HepG2 (cell line): ENCODE results near the gene TANGO6. TPM values are rescaled to one million over a fixed set of nuclear protein-coding genes. Genes with fewer than 3 reads are reported as not detected.
"Not testable (repeated sequence)": the region's sequence is repeated elsewhere in the genome, so short reads cannot be mapped to it uniquely, and the experiment has no call there.

Source experiments
- ATAC-seq: fragments of 200-7000 bp; cut with Tn5 transposase; 3 replicates; pipeline ENCODE4 v1.9.1; 2020; ENCODE audit warnings: mild to moderate bottlenecking, moderate library complexity
- BruUV-seq: library from RNA; stranded (reverse); fragments of 400-500 nt; replicated peaks from 2 replicates; lab custom pipeline; 2021; lab: Mats Ljungman, UMichigan
- CTCF ChIA-PET: fragments of 300-600 bp; formaldehyde crosslinking; extraction: SDS; loops from one replicate; lab custom pipeline; 2021; ENCODE audit warnings: low total read pairs, inconsistent platforms, low intra/inter-chr PET ratio; lab: Yijun Ruan, JAX
- POLR2A ChIA-PET: fragments of 350-600 bp; sonication (Branson Sonifier 250); formaldehyde crosslinking; loops from one replicate; lab custom pipeline; 2020; ENCODE audit warnings: antibody characterized with exemption, inconsistent platforms; lab: Yijun Ruan, JAX
- DNase-seq: peaks from one replicate; pipeline ENCODE4 v3.0.0-alpha.2; 2015; ENCODE audit warnings: low spot score
- FAIRE-seq: peaks from 3 replicates; lab custom pipeline; 2011; peaks lifted over from hg19 to GRCh38; lab: Jason Lieb, UNC
- H2AFZ ChIP-seq: one replicate; pipeline ENCODE4 v1.6.1; 2011; ENCODE audit warnings: low read length, inconsistent platforms
- H3K27ac ChIP-seq: fragments of 300-600 bp; 3 replicates; pipeline ENCODE4 v1.8.0; 2011; ENCODE audit warnings: mixed run types, mild to moderate bottlenecking, mixed read lengths, low read length, inconsistent platforms; ENCODE audit not compliant: insufficient read depth; ENCODE audit errors: extremely low read length
- H3K27me3 ChIP-seq, 2 experiments: fragments of 200-600 bp in 1 of 2; 2 replicates in 1 of 2; 3 replicates in 1 of 2; pipeline versions ENCODE4 v1.6.0 to v1.8.0; 2011; ENCODE audit warnings: low read length in 2 of 2, mild to moderate bottlenecking in 2 of 2, moderate library complexity in 2 of 2, inconsistent platforms in 1 of 2; ENCODE audit not compliant: insufficient read depth in 2 of 2, control insufficient read depth in 1 of 2
- H3K36me3 ChIP-seq, 2 experiments: fragments of 200-600 bp in 1 of 2; replicated peaks in 1 of 2; 2 replicates in 1 of 2; 3 replicates in 1 of 2; pipeline versions ENCODE4 v1.5.1 to v1.8.0; 2011; ENCODE audit warnings: low read length in 2 of 2, inconsistent platforms in 1 of 2; ENCODE audit not compliant: insufficient read depth in 2 of 2, control insufficient read depth in 1 of 2
- H3K4me1 ChIP-seq: 2 replicates; pipeline ENCODE4 v1.5.1; 2012; ENCODE audit warnings: low read length, inconsistent platforms; ENCODE audit not compliant: insufficient read depth
- H3K4me2 ChIP-seq: 2 replicates; pipeline ENCODE4 v1.6.0; 2011; ENCODE audit warnings: low read depth, low read length, inconsistent platforms
- H3K4me3 ChIP-seq, 3 experiments: fragments of 200-600 bp in 1 of 3; sonication (generic), shearing (Covaris generic) in 1 of 3; replicated peaks in 1 of 3; 2 replicates each; pipeline ENCODE4 v1.5.1; 2011 to 2016; ENCODE audit warnings: low read length in 3 of 3, inconsistent platforms in 2 of 3, low read depth in 2 of 3, mild to moderate bottlenecking in 2 of 3, control low read depth in 1 of 3, mixed read lengths in 1 of 3; ENCODE audit not compliant: insufficient read depth in 1 of 3
- H3K79me2 ChIP-seq: one replicate; pipeline ENCODE4 v1.6.1; 2011; ENCODE audit warnings: low read length, inconsistent platforms; ENCODE audit not compliant: insufficient read depth
- H3K9ac ChIP-seq: 2 replicates; pipeline ENCODE4 v1.6.0; 2011; ENCODE audit warnings: mild to moderate bottlenecking, low read depth, low read length, inconsistent platforms; ENCODE audit not compliant: insufficient read depth
- H3K9me3 ChIP-seq: 2 replicates; pipeline ENCODE4 v1.5.1; 2012; ENCODE audit warnings: mild to moderate bottlenecking, low read length
- H4K20me1 ChIP-seq: 2 replicates; pipeline ENCODE4 v1.6.0; 2011; ENCODE audit warnings: inconsistent platforms, mild to moderate bottlenecking, low read length, moderate library complexity; ENCODE audit not compliant: insufficient read depth
- CEBPB ChIP-seq: IDR thresholded peaks from 2 replicates; pipeline ENCODE4 v1.6.1; 2011; ENCODE audit warnings: low read depth, low read length, improper control_type of control experiment, borderline replicate concordance
- DNMT1 ChIP-seq: sonication (generic); formaldehyde crosslinking; IDR thresholded peaks from 2 replicates; pipeline ENCODE4 v1.5.1; 2020; ENCODE audit warnings: mild to moderate bottlenecking, missing genetic modification reagents
- FOXA1 ChIP-seq, 2 experiments: fragments of 450-650 bp in 1 of 2; sonication (generic) in 1 of 2; formaldehyde crosslinking in 1 of 2; IDR thresholded peaks; 2 replicates each; pipeline versions ENCODE4 v1.4.0 to v1.6.1; 2016 to 2020; ENCODE audit warnings: missing genetic modification reagents in 1 of 2
- GTF2F1 ChIP-seq: fragments of 150-350 bp; IDR thresholded peaks from 2 replicates; pipeline ENCODE4 v1.6.1; 2014; ENCODE audit warnings: low read length
- MTF2 ChIP-seq: sonication (generic); formaldehyde crosslinking; IDR thresholded peaks from 2 replicates; pipeline ENCODE4 v1.5.0; 2020; ENCODE audit warnings: missing genetic modification reagents, borderline replicate concordance
- SPEN ChIP-seq: sonication (generic); formaldehyde crosslinking; IDR thresholded peaks from 2 replicates; pipeline ENCODE4 v1.5.1; 2020; ENCODE audit warnings: low read depth, mild to moderate bottlenecking, missing genetic modification reagents
- TBL1XR1 ChIP-seq: fragments of 150-350 bp; IDR thresholded peaks from 2 replicates; pipeline ENCODE4 v1.6.1; 2014; ENCODE audit warnings: borderline replicate concordance, low read length; ENCODE audit not compliant: partially characterized antibody
- ZBTB4 ChIP-seq: sonication (generic); formaldehyde crosslinking; IDR thresholded peaks from 2 replicates; pipeline ENCODE4 v1.4.0; 2020; ENCODE audit warnings: missing genetic modification reagents, mild to moderate bottlenecking, borderline replicate concordance
- ZNF709 ChIP-seq: sonication (generic); formaldehyde crosslinking; IDR thresholded peaks from 2 replicates; pipeline ENCODE4 v1.5.0; 2020; ENCODE audit warnings: mild to moderate bottlenecking, missing genetic modification reagents
- ZNF710 ChIP-seq: sonication (generic); formaldehyde crosslinking; IDR thresholded peaks from 2 replicates; pipeline ENCODE4 v1.5.0; 2020; ENCODE audit warnings: mild to moderate bottlenecking, missing genetic modification reagents, borderline replicate concordance
- WGBS: methylation state at CpG from one replicate; pipeline ENCODE4 v1.1.6; 2017; ENCODE audit warnings: low lambda C conversion rate; 5-methylcytosine and 5-hydroxymethylcytosine counted together
- in situ Hi-C: cut with HindIII; loops from 2 replicates; pipeline ENCODE4 v1.10.0; 2017; ENCODE audit warnings: low pct_unique_long_range_greater_than_20kb; ENCODE audit not compliant: extremely low pct_ligation_motif_present
- intact Hi-C: fragments of 100-400 bp; cut with micrococcal nuclease; formaldehyde crosslinking; loops from one replicate; pipeline ENCODE4 v1.10.0; 2022; ENCODE audit not compliant: unreplicated experiment
- polyA plus RNA-seq, 8 experiments: library from polyadenylated mRNA; depleted of rRNA in 3 of 8; stranded (reverse) in 7 of 8; unstranded in 1 of 8; fragments of >200 nt; fragmentation: Illumina TruSeq in 4 of 8; extraction: Trizol in 4 of 8; gene quantifications; 2 replicates each; pipeline versions ENCODE4 v1.2.1 to v1.2.3, GENCODE V29; 2011 to 2016; ENCODE audit warnings: low read depth in 4 of 8, missing spikeins in 1 of 8, mixed read lengths in 1 of 8; ENCODE audit not compliant: insufficient read depth in 1 of 8
- total RNA-seq, 5 experiments: library from RNA; depleted of rRNA; stranded (reverse); fragments of >200 nt; fragmentation: Illumina TruSeq; extraction: Trizol; gene quantifications; 2 replicates each; pipeline ENCODE4 v1.2.3, GENCODE V29; 2016; ENCODE audit warnings: low read depth in 1 of 5

TANGO6 gene
- total and polyA plus RNA-seq, 2 of the 13 experiments (the other 11 are each of a cell fraction or from before 2014, with no cell fraction given) = 7.2 to 13.3 TPM

- no peak for TF ChIP-seq FOXA1 (IDR thresholded peaks at IDR 0.05)
- no peak for TF ChIP-seq FOXA1 (CRISPR knock-in tag; IDR thresholded peaks at IDR 0.05)
- TF ChIP-seq ZNF710 (CRISPR knock-in tag) = no peak
- no peak for TF ChIP-seq GTF2F1
- no peak for TF ChIP-seq TBL1XR1
- TF ChIP-seq ZNF709 (CRISPR knock-in tag) = no peak
- no peak for TF ChIP-seq ZBTB4 (CRISPR knock-in tag)
- no peak for TF ChIP-seq SPEN (CRISPR knock-in tag)
- TF ChIP-seq CEBPB = no peak
- no peak for TF ChIP-seq DNMT1 (CRISPR knock-in tag)
- TF ChIP-seq MTF2 (CRISPR knock-in tag) = no peak
Observed at GRCh38 chr16:69057400-69058378, 214.4 kb downstream of the TANGO6 start (continued).

GRCh38 chr16:69063491-69063890 lies 220.2 kb downstream of the TANGO6 start:
- H3K79me2 ChIP-seq, H4K20me1 ChIP-seq, in situ Hi-C loops, DNase-seq, H3K9ac ChIP-seq, BruUV-seq, H3K27me3 ChIP-seq, H3K4me1 ChIP-seq, H3K27ac ChIP-seq, ATAC-seq, intact Hi-C loops, H3K9me3 ChIP-seq, FAIRE-seq, H3K4me2 ChIP-seq, H2AFZ ChIP-seq, H3K36me3 ChIP-seq, CTCF ChIA-PET, POLR2A ChIA-PET, H3K4me3 ChIP-seq: not testable (repeated sequence)
- 96% methylated on average over 8 of the region's 8 CpGs for WGBS
